ENCODE measurements around the gene TCFL5.
"Not testable (repeated sequence)": the region's sequence is repeated elsewhere in the genome, so short reads cannot be mapped to it uniquely, and the experiment has no call there.

The TCFL5 gene

DNA sequence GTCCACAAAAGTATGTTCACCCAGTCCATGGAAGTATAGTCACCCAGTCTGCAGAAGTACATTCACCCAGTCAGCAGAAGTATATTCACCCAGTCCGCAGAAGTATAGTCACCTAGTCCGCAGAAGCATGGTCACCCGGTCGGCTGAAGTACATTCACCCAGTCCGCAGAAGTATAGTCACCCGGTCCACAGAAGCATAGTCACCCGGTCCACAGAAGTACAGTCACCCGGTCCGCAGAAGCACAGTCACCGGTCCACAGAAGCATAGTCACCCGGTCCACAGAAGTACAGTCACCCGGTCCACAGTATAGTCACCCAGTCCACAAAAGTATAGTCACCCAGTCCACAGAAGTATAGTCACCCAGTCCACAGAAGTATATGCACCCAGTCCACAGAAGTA, 8.8 kb downstream of the TCFL5 start:
- DNase-seq = no peak

DNA sequence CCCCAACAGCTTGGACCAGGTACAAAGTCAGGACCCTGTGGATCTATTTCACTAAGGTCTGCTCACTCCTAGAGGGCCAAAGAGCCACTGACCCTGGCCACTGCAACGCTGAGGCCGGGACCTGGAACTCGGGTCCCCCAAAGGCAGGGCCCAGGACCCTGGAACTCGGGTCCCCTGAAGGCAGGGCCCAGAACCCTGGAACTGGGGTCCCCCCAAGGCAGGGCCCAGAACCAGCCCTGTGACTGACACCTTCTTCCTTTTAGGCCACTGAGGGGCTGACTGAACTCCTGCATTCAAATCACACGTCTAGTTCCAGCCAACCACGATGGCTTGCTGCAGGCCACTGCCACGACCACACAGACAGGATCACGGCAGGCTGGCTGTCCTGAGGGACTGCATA, 9.4 kb downstream of the TCFL5 start:
- DNase-seq = no peak

DNA sequence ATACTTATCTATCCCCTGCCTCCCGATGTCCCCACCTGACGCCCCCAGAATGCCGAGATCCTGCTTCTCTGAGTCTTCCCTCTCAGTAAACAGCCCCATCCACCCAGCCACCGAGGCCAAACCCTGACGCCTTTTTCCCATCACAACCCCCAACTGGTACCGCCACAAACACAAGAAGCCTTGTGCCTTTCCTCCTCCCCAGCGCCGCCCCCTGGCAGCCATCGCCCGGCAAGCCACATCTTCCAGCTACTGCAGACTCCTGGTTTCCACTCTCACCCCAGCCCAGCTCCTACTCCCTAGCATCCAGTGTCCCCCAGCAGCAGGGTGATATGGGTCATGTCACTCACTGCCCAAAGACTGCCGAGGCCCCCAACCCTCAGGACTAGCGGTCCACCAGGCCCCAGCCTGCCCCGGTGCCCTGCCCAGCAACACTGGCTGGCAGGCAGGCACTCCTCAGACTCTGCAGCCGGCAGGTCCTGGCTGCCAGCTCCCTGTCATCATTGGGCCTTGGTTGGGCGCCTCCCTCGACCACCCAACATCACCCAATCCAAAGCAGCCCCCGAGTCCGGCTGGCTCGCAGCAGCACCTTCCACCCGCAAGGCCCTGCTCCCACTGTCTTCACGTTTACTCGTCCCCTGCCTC, 11.2 kb downstream of the TCFL5 start:
- no peak for DNase-seq

DNA sequence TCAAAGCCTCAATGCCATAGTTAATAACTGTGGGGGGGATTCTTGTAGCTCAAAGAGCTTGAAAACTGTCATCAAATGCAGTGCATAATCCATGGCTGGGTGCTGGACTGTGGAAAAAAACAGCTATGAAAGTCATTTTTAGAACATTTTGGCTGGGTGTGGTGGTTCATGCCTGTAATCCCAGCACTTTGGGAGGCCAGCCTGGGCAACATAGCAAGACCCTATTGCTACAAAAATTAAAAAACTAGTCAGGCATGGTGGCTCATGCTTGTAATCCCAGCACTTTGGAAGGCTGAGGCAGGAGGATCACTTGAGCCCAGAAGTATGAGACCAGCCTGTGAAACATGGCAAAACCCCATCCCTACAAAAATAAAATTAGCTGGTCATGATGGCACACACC, 12.2 kb downstream of the TCFL5 start:
- DNase-seq = no peak

DNA sequence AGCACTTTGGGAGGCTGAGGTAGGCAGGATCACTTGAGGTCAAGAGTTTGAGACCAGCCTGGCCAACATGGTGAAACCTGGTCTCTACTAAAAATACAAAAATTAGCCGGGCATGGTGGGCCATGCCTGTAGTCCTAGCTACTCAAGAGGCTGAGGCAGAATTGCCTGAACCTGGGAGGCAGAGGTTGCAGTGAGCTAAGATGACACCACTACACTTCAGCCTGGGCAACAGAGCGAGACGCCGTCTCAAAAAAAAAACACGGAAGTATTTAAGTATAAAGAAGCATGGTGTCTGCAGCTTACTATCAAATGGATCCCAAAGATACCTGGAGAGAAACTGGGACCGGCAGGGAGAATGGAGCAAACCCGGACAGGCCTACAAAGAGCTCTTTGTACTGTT, 12.7 kb downstream of the TCFL5 start:
- not testable (repeated sequence) for DNase-seq

DNA sequence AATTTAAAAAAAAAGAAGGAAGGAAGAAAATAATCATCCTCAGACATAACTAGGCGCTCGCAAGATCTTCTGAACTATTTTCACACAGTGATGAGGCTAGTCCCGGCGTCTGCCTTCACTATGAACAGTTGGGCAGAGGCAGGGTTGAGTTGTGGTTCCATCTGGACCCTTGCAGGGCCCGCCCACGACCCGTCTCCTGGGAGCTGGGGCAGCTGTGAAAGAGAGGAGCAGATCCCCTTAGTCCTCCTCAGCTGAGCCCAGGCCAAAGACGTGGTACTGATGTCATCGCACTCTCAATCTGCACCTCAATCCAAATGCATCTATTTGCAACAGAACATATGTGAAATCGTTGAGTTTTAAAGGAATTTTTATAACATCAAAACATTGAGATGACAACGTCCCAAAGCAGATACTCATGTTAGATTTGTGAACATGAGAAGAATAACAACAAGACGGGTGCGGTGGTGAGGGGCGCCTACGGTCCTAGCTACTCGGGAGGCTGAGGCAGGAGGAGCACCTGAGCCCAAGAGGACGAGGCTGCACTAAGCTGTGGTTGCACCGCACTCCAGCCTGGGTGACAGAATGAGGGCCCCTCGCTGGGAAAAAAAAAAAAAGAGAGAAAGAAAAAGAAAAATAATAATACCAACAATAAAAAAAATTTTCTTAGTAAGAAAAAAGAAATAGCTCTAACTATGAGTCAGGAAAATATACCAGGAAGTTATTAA, 15.3 kb downstream of the TCFL5 start:
- no peak for DNase-seq

DNA sequence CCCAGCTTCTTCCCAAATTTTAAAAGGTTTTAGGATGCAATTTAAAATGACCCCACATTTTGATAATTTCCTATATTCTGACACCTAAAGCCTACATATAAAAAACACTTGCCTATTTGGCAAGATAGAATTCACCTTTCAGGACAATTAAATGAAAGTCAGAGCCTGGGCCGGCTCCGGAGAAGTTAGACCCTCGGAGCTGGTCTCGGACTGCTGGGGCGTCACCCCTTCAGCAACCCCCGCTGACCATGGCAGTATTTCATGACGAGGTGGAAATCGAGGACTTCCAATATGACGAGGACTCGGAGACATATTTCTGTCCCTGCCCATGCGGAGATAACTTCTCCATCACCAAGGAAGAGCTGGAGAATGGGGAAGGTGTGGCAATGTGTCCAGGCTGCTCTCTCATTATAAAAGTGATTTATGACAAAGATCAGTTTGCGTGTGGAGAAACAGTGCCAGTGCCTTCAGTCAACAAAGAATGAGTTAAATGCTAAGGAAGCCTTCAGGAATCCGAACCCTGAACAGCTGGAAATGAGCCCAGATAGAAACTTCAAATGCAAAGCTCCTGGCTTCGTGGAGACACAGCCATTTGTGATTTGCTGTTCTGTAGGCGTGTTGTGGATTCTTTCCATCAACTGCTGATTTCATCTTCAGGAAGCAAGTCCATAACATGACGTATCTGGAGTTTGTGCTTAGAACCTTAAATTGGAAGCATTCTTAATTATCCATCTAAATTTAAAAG, 16.0 kb downstream of the TCFL5 start:
- DNase-seq = no peak

DNA sequence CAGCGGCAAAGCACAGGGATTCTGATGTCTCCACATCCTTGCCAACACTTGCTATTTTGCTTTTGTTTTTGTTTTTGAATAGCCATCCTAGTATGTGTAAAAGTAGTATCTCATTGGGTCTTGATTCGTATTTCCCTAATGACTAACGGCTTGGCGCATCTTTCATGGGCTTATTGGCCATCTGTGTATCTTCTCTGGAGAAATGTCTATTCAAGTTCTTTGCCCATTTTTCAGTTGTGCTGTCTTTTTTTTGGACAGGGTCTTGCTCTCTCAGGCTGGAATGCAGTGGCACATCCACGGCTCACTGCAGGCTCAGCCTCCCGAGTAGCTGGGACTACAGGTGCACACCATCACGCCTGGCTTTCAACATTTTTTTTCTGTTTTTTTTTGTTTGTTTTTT, 17.4 kb downstream of the TCFL5 start:
- DNase-seq = no peak

DNA sequence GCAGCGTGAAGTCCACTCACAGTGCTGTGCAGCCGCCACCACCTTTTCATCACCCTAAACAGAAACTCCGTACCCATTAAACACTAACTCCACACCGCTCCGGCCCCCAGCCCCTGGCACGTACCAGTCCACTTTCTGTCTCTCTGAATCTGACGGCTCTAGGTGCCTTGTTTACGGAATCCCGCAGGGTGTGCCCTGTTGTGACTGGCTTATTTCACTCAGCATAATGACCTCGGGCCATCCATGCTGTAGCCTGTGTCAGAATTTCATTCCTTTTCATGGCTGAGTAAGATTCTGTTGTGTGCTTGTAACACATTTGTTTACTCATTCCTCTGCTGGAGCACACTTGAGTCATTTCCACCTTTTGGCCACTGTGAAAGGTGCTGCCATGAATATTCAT, 18.0 kb downstream of the TCFL5 start:
- no peak for DNase-seq

DNA sequence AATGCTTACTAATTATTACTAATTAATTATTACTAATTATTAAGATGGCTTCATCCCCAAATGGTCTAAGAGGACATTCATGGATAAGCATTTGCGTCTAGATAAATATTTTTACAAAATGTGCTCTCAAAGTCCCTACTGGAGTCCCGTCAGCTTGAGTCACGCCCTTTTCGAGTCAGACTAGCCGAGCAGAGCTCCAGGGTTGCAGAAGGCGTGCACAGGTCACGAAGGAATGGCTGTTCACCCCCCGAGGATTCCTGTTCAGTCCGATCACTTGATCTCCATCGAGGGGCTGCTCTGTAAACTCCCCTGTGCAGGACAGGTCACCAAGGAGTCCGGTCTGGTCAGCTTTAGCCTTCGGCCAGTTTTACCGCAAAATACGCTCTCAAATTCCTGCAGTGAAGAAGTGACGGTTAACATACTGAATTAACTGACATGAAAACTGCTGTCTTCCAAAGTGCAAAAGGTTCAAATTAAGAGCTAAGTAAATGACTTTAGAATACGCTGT, 19.9 kb downstream of the TCFL5 start:
- no peak for DNase-seq

DNA sequence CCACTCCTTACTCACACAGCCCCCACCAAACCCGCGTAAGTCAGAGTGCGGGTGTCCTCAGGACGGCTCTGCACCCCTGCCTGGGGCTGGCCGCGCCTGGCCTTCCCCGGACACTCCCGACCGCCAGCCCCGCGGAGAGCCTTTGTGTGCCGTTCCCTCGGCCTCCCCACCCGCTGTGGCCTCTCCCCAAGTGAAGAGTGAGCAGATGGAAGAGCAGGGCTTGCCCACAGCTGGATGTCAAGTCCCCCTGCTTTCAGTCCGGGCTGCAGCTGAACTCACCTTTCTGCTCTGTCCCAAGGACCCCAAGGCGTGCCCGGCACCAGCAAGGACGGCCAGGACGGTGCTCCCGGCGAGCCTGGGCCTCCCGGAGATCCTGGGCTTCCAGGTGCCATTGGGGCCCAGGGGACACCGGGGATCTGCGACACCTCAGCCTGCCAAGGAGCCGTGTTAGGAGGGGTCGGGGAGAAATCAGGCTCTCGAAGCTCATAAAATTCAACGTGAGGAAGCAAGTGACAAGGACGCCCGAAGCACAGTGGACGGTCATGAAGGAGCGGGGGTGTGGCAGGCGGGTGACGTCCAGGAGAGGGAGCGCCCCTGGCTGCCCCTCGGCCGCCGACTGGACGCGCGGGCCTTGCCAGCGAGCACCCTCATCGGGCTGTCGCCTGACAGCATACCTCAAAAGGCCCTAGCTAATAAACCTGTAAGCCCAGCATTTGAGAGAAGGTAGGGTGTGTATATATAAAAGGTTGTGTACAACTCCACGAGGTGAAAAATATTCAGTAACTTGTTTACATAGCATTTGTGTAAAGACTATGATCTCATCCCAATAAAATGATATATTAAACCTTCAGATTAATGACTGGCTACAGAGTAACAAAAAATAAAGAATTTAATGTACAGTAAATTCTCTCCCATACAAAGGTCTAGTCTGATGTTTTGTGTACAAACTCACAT, 21.1 kb downstream of the TCFL5 start:
- no peak for DNase-seq

DNA sequence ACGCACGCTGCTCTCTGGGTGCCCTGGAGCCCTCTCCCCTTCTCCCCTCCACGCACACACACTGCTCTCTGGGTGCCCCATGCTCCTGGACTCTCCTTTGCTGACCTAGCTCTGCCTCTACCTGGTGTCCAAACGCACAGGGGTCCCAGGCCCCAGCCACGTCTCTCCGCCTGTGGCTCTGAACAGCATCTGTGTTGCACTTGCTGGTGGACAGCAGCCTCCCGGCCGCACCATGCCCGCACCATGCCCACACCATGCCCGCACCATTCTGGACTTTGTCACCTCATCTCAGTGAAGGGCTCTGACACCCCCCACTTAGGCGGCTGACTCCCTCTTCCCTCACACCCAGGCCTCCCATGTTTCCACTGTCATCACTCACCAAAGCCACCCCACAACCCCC, 21.8 kb downstream of the TCFL5 start:
- DNase-seq = no peak

DNA sequence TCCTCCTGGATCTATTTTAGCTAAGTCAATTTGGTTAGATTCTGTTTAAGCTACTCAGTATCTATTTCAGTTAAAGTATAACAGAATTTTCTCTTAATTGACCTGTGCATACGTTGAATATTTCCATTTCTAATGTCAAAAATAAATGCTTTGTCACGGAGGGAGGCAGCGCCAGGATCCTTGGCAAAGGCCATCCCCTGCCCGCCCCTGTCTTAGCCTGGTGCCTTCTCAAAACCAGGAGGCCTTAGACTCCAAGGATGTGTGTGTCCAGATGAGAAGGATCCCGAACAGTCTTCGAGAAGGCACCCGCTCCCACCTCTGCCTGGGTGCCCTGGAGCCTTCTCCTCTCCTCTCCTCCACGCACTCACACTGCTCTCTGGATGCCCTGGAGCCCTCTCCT, 22.4 kb downstream of the TCFL5 start:
- no peak for DNase-seq

DNA sequence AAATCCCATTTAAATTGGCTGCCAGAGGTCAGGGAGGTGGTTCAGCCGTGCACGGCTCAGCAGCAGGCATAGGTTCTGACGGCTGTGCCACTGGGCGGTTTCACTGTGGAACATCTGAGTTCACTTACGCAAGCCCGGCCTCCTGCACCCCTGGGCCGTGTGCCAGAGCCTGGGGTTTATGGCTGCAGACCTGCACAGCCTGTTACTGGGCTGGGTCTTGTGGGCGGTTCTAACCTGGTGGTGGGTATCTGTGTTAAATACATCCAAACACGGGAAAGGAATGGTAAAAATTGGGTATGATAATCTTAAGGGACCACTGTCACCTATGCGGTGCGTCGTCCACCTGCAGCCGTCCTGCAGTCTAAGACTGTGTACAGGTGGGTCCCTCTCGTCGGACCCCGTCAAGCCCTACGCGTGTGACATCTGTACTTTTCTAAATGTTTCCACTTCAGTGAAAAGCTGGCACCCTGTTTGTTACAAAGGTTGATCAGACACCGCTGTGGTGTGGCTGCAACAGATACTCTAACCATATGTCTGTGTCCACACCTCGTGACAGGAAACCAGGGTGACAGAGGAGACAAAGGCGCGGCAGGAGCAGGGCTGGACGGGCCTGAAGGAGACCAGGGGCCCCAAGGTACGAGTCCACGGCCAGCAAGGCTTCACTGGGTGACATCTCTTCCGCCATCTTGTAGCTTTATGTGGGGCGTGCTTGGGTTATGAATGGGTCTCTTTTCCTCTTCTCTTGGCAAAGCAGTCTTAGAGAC, 23.3 kb downstream of the TCFL5 start:
- DNase-seq = no peak

DNA sequence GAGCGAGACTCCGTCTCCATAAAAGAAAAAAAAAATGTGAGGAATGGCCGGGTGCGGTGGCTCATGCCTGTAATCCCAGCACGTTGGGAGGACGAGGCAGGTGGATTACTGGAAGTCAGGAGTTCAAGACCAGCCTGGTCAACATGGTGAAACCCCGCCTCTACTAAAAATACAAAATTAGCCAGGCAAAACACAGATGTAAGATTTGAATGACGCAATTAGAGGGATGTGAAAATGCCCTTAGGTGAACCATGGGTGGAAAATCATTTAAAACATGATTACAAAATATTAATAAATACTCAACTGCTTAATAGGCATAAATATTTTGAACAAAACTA, 23.9 kb downstream of the TCFL5 start:
- DNase-seq = no peak

DNA sequence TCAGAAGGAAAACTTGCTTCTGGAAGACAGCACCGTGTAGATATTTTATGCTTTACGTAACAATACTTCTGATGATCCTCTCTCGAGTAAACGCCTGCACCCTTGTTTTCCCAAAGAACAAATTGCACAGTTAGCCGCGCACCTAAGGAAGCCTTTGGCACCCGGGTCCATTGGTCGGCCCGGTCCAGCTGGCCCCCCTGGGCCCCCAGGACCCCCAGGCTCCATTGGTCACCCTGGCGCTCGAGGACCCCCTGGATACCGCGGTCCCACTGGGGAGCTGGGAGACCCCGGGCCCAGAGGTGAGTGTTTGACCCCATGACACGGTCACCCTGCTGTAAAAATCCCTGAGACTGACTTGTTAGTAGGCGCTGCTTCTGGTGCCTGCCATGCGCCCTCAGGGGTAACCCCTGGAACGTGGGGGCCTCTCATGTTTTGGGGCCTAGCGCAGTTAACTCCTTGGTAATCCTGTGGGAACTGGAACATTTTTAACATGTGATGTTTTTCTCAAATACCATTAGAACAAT, 24.6 kb downstream of the TCFL5 start:
- no peak for DNase-seq

DNA sequence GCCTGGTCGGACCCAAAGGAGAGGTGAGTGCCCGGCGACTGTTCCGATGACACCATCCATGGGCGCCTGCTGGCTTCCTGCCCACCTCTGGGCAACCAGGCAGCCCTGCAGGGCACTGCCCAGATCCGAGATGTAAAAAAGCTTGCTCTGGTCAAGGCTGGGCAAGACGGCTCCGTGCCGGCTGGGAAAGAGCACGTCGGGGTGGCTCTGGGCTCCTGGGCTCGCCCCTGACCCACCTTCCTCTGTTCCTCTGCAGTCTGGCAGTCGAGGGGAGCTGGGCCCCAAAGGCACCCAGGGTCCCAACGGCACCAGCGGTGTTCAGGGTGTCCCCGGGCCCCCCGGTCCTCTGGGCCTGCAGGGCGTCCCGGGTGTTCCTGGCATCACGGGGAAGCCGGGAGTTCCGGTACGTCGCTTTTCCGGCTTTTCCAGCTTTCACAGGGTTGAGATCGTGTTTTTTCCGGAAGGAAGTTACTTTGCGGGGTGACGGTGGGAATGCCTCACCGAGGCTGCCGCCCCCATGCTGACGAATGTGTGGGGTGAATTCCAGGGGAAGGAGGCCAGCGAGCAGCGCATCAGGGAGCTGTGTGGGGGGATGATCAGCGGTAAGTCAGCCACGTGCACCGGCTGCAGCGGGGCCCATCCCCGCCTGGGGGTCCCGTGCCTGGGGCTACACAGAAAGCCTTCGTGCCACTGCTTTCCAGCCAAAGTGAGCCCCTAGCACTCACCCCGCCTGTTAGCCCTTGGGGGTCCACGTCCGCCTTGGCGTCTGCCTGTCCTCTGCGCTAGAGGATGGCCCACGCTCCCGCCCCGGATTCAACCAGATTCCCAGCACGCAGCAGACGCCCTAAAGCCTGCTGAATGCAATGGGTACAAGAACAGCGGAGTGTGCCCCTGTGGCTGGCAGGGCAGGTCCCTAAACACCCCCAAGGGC, 25.4 kb downstream of the TCFL5 start:
- no peak for DNase-seq

DNA sequence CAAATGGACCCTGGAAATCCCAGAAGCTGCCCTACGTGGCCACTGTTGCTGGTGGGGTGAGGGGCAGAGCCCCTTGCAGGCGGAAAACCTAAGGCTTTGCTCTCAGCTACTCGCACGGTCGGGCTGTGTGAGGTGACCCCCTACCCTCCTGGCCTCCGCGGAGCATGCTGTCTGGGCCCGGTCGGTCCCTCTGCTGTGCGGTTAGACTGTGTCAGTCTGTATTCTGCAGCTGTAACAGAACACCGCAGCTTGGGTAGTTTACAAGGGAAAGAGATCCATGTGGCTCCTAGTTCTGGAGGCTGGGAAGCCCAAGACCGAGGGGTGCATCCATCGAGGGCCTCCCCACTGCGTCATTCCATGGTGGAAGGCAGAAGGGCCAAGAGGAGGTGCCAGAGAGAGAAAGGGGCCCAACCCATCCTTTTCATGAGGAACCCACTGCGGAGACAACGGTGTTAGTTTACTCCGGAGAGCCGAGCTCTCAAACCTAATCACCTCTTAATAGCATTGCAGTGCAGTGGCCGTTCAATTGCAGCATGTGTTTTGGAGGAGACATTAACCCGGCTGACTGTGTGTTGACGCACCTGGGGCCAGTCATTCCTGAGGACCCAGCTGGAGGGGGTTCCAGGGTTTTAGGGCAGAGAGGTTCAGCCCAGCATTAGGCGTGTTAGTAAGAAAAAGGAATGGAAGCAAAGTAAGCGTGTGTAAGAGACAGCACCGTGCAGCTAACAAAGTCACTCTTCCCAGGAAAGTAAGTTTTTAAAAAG, 26.5 kb downstream of the TCFL5 start:
- DNase-seq = no peak

DNA sequence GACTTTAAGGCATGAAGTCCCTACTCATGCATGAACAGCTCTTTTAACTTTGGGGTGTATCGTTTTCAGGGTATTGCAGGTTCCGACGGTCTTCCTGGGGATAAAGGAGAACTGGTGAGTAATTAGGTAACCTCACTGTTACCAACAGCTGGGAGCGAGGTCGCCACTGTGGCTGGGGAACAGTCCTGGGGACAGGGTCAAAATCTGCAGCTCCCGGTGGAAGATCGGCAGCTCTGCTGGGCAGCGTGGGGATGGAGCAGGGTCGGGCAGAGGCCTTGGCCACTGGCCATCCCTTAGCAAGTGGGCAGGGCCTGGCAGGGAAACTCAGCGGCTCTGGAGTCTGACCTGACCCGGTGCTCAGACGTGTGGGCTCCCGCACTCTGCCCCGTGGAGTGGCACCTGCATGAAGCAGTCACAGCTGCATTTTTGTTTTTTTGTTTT, 28.7 kb downstream of the TCFL5 start:
- no peak for DNase-seq

Measured in KG1 (cell line).